GM18868 (cell line): Measurements from ENCODE around the gene TRMT1.

ENCODE experiments used
- ATAC-seq: cut with Tn5 transposase; IDR thresholded peaks from one replicate; pipeline ENCODE4 v1.9.1; 2021; ENCODE audit warnings: mild to moderate bottlenecking, moderate library complexity; ENCODE audit not compliant: unreplicated experiment

TRMT1 gene

DNA sequence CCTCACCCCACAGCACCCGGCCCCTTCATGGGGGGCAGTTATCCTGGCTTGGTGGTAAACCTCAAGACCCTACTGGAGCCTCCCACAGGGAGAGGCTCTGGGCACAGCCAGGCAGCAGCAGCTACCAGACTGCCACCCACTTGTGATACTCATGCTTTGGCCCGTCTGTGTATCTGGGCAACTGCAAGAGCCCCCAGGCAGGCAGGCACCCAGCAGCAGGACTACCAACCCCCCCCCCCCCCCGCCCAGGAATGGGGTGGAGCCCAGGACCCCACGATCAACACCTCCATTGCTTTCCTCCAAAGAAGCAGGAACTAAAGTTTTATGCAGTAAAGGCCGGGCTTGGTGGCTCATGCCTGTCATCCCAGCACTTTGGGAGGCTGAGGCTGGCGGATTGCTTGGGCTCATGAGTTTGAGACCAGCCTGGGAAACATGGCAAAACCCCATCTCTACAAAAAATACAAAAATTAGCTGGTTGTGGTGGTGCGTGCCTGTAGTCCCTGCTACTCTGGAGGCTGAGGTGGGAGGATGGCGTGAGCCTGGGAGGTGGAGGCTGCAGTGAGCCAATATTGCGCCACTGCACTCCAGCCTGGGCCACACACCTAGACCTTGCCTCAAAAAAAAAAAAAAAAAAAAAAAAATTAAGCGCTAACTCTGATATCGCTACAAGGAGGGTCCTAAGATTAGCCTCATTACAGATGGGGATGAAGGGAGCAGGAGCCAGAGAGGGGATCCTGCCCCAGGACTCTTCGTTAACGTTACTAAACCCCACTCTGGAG lies 12.8 kb downstream of the TRMT1 start:
- no peak for ATAC-seq

DNA sequence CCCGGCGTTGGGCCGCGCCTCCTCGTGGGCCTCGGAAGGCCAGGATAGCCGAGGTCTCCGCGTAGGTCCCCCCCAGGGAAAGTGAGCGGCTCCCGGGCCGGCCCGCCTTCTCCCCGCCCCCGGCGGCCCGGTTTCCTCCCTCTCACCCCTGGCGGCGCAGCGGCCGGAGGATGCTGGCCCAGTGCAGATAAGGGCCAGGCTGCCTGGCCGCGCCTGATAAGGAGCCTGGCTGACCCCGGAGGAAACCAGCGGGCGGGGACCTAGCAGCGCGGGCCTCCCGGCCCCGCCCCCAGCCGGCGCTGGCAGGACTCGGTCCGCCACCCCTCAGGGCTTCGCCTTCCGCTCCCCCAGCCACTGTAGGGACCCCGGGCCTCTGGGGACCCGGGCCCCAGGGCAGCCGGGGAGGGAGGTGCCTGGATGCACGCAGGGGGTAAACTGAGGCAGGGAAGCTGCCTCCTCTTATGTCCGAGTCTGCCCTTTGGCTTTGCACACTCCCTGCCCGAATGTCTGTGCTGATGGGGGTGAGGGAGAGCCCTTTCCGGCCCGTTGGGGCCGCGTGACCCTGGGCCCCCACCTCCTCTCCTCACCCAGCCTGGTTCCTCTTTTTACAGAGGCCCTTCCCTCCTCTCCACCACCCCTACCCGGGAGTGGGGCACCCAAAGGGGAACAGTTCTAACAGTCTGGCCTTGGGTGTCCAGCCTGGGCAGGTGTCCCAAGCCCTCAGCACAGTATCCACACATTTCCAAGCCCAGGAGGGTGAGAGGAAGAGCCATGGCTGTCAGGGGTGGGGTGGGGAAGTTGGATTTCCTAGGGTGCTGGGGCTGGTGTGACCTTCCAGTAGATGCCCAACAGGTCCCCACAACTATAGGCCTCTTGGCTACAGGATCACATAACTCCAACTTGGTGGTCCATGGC lies 13.6 kb downstream of the TRMT1 start, which contains the start of gene LYL1:
Gene LYL1, minus strand, starts transcription at position 193 of the 915 bp plus-strand sequence. CDS start 1,687 bp downstream, outside the sequence.
- ATAC-seq, result peak; percentile 34

DNA sequence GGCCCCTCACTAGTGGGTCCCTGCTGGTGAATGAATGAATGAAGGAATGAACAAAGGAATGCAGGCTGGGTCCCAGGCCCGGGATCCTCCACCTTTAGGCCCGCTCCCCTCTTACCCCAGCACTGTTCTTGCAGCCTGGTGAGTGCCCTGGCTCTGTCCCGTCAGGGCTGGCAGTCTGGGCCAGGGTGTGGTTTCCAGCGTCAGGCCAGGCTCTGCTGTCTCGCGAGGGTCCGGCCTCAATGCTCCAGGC lies 14.2 kb downstream of the TRMT1 start:
- ATAC-seq, result no peak

DNA sequence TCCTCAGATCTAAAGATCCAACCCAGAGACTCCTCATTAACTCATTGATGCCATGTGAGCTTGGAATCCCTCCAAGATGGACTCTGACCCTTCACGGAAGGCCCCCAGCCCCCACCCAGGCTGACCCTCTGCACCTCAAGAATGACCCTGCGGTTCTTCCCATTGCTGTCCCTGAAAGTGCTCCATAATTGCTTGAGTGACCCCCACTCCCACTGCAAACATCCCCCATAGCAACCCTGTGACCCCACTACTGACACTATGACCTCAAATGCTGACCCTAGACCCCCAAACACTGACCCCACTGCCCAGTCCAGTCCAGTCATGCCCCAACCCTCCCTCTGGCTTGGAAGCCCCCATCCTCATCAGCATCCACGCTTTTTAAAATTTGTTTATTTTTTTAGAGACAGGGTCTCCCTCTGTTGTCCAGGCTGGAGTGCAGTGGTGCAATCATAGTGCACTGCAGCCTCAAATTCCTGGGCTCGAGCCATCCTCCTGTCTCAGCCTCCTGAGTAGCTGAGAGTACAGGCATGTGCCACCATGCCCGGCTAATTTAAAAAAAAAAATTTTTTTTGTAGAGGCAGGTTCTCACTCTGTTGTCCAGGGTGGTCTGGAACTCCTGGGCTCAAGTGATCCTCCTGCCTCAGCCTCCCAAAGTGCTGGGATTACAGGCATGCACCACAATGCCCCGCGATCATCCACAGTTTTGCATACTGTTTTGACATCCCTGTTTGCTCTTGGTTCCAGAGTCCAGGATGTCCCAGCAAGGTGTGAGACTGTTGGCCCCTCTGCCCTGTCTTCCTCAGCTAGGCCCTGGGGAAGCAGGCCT lies 14.7 kb downstream of the TRMT1 start:
- ATAC-seq, result no peak

DNA sequence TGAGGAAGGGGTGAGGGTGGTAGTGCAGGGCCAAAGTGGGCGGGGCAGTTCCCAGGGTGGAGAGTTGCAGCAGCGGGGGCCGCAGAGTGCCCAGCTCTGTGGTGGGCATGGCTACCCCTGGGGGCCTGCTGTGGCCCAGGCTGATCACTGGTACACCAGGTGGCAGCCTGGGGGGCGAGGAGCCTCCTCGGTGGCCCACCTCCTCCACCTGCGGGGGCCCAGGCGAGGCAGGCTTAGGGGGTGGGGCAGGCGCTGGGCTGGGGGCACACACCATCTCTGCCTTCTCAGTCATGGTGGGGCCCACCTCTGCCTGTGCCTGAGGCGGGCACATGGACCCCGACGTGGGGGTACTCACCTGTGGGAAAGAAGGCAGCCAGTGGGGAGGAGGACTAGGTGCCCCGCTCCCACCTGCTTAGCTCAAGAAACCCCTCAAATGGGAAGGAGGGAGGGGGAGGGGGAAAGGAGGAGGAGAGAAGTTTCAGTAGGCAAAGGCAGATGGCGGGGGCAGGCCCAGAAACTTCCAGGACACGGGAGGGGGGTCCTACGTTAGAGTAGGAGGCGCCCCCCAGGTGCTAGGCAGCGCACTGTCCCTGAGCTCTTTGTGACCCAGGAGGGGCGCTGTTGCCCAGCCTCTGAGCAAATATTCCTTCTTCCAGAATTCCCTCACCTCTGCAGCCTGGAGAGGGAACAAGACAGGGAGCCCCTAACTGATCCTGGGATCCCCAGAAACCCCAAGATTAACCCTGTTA lies 15.5 kb downstream of the TRMT1 start:
- no peak for ATAC-seq

DNA sequence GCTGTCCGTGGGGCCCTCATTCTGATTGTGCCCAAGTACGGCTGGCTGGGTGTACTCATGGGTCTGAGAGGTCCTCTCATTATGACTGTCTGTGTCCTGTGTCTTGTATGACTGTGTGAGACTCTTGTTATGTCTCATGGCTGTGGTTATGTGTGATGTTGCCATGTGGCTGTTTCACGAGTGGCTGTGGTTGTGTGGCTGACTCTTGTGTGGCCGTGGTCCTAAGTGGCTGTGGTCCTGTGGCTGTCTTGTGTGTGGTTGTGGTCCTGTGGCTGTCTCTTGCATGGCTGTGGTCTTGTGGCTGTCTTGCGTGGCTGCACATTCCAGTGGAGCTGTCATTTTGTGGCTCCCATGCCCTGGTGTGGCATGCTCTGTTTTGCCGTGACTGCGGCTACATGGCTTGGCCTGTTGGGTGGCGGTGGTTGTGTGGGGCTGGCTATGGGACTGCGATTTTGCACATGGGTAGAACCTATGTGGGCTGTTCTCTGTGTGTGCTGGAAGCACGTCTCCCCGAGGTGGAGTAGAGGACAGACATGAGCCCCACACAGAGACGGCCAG lies 16.4 kb downstream of the TRMT1 start:
- no peak for ATAC-seq

DNA sequence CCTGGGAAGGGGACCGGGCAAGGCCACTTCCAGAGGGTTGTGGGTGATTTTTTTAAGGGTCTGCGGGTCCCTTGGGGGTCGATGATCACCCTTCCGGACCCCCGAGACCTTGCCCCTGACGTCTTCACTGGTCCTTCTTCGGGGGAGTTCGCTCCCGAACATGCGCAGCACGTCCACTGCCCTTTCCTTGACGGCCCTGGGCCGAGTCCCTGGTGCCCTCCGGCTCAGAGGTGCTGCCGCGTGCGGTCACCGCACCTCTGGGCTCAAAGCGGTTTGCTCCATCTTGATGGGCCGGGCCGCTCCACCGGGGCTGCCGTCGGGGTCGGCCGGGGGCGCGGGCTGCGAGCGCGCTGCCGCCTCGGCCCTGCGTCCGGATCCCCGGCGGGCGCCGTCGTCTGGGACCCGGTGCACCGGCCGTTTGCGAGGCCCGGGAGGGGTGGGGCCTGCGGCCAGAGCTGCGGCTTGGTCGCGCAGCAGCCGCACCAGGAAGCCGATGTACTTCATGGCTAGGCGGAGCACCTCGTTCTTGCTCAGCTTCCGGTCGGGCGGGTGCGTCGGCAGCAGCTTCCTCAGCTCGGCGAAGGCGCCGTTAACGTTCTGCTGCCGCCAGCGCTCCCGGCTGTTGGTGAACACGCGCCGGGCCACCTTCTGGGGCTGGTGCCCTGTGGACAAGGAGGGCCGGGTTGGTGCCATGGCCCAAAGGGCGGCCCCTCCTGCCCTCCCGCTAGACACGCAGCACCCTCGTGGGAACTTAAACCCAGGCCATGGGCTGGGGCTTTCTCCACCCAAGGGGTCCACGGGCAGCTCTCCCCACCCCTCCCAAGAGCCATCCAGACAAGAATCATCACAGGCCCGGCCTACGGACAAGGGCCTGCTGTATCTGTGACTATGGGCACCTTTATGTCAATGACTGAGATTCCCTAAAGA lies 17.2 kb downstream of the TRMT1 start:
- no peak for ATAC-seq

DNA sequence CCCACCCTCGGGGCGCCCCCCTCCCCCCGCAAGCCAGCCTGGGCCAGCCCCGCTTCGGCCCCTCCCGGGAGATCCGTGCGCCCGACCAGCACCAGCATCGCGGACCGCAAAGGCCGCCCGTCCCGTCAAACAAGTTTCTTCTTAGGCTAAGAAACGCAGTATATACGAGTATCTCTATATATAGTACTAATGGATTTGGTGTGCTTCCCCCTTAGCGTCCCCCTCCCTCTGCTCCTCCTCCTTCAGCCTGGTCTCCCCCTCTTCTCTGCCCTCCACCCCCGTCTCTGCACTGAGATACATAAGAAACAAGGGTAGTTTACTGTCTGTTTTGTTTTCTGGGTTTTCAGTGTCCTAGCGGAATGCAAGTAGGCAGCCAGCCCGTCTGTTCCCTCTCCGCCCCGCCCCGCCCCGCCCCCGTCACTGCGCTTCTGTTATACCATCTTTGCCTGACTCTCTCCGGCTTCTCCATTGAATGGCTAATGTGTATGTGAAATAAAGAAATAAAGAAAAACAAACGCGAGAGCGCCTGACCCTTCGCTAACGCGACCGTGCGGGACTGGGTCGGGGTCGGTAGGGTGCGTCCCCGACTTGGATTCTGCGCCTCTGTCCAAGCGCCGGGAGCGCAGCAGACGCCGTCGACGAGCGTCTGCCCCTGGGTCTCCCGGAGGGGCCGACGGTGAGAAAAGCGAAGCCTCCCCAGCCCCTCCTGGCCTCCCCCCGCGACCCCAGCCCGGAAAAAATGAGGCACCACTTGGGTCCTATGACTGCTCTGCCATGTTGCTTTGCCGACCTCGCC lies 18.1 kb downstream of the TRMT1 start:
- no peak for ATAC-seq

DNA sequence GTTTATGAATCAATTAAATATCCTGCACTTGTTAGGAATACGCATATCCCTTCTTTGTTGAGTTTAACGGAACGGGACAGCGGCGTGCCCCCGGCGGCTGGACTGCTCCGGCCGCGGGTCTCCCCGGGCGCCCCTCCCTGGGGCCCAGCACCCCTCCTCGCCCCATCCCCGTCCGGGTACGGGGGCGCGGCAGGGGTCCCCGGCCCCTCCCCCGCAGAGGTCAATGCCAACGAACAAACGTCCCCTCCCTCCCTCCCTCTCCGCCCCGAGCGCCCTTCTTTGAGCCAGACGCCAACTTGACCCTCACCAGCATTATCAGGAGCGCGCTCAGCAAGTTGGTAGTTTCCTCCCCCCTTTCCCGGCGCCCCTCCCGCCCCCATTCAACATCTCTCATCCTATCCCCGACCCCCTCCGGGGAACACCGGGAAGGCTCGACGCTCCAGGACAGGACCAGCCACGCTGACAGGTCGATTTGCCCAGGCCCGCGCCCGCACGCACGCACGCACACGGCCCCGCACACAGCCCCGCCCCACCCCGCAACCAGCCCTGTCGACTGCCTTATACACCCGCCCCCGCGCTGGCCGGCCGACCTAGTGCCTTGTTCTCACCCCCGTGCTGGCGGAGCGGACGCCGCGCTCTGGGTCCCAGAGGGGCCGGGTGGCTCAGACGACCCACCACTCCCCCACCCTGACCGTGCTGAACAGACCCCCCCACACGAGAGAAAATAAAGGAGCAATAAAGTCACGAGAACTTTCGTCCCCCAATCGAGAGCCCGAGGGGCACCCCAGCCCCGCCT lies 18.9 kb downstream of the TRMT1 start:
- ATAC-seq, result no peak

DNA sequence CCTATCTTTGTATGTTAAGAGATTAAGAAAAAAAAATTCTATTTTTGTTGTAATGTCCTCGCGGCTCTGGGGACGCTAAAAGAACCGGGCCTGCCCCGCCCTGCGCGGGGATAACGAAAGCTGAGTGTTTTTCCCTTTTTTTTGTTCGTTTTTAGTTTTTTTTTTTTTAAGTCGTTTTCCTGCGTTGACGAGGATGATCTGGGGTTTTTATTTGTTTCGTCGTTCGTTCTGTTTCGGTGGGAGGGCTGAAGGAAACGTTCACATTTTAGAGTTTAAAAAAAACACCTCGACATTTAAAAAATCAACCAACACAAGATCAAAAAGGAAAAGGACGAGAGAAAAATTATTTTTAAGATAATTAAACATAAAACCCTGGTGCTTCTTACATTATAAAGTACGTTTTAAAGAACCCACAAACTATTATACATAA lies 19.5 kb downstream of the TRMT1 start:
- no peak for ATAC-seq

DNA sequence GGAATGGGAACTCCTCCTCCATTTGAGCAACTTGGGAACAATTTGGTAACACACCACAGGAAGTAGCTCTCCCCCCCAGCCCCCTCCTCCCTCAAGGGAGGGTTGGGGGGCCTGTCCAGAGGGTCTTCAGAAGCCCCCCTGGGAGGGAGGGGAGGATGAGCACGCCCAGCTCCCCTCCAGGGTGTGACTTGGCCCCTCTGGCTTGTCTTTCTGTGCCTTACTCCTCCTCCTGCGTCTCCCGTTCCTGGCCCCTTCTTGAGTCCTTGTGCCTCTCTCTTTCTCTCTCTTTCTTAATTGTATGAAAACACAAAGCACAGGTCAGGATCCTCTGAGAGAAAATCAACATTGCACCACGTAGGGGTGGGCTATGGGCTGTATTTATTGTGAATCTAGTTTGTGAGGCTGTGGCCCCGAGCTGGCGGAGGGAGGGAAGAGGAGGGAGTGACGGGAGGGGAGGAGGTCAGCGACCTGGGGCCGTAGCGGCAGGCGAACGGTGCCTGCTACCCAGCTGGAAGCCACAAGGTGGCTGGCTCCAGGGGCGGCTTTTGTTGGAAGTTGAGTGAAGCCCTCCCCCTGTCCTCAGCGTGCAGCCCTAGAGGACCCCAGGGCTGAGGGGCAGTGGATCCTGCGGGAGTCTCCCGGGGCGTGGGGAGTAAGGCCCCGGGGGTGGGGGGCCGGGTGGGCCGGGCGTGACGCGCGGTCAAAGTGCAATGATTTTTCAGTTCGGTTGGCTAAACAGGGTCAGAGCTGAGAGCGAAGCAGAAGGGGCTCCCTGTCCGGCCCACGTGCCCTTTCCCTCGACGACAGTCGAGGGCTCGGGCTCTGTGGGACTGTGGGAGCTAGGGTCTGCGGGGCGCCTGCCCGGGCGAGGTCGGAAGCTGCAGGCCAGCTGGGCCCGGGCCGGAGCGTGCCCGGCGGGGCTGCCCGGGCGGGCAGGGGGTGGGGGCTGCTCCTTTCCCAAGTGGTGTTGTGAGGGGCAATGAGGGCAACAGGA lies 20.3 kb downstream of the TRMT1 start:
- no peak for ATAC-seq

DNA sequence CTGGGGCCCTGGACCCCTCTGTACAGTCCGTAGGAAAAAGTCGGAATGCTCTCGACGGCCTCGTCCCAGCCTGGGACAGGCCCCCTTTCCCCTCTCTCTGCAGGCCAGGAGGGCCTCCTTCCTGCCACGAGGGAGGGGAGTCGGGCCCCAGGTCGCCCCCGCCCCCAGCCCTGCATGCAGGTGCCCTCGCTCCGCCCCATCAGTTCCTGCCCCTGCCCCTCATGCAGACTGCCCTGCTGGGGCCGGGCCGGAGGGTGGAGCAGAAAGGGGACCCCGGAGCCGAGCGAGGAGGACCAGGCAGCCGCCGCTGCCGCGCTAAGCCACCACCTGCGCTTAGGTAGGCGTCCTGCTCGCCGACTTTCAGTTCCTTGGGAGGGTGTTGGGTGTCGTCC lies 21.2 kb downstream of the TRMT1 start:
- ATAC-seq, result no peak

DNA sequence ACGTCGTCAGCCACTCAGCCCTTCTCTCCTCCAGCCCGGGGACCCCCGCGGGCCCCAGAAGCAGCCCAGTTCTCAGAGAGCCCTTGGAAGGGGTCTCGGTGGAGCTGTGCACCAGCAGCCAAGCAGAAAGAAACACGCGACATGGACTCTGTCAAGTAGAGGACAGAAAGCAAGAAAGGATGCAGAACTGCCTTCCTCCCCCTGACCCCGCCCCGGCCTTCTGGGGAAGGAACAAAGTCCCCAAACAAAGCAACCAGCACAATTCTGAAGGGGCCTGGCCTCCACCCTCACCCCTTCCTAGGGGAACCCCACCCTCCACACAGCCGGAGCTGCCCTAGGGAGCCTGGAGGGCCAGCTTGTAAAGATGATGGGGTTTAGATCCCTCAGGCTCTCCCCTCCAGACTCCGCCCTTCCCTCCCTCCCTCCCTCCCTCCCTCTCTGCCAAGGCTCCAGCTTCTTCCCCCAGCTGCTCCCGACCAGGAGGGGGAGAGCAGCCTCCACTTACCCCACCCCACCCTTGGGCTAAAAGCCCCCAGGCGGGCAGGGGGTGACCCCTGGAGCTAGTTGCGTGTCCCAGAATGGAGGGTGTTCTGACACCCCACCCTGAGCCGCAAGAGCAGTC lies 21.7 kb downstream of the TRMT1 start:
- ATAC-seq, result no peak

DNA sequence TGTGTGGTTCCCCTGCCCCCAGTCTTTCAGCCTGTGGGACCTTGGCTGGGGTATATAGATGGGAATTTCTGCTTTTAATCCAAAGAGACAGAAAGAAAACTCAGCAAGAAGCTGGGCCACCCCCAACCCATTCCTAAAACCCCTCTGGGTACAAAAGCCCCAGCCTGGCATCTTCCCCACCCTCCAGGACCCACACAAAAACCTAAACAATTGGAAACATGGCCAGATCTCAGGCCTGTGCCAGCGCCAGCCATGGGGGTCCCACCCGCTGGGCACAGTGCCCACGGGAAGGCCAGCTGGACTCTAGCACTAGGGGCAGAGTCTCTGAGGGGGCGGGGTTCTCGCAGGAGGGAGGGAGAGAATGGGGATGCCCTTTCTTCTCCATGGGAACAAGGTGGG lies 22.4 kb downstream of the TRMT1 start:
- ATAC-seq, result no peak

DNA sequence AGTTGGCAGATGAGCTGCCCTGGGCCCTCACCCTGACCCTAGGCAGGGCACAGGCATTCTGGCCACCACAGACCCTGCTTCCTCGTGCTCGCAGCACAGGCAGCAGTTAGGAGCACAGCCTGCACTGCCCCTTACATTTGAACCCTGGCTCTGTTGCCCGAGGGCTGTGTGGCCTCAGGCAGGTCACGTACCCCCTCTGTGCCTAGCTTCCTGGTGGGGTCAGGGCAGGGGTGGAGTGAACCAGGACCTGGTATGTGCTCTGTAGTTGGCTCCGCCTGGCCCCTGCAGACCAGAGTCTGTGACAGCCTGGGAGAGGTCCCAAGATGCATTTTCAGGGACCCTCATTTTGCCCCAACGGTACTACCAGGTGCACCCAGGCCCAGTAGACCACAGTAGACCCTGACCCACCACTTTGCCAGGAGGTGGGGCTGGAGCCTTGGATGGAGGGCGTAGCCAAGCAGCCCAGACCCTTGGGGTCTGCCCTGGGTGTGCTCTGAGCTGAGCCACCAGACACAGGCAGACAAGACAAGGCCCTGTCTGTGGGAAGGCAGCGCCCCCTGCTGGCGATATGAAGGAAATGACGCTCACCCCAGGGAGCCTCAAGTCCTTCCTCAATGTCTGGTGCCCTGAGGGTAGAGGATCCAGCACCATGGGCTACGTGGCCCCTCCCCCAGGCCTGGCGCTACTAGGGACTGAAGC lies 23.0 kb downstream of the TRMT1 start:
- peak; percentile 55 for ATAC-seq
